Measurements from ENCODE around the gene SNAPC4.

The SNAPC4 gene

GRCh38 chr9:136399176-136400037 lies 563 bp downstream of the SNAPC4 start:
- H3K36me3 ChIP-seq (ENCODE audit: control insufficient read depth, low read length), result peaks cover 72% of the 10 kb centered on the region
- peak overlapping the region; percentile 75 for H3K4me2 ChIP-seq (ENCODE audit: low read length)
- H3K9me2 ChIP-seq (replicated peaks; ENCODE audit: control insufficient read depth, low read length), result no peaks in the 10 kb centered on the region
- peaks cover 34% of the 10 kb centered on the region for H3K79me2 ChIP-seq (ENCODE audit: control insufficient read depth, low read length)
- peaks cover 16% of the 10 kb centered on the region for H3K4me1 ChIP-seq (ENCODE audit: control insufficient read depth, low read length)
- H3K9me3 ChIP-seq (ENCODE audit: control insufficient read depth, insufficient read depth, low read length), result no peaks in the 10 kb centered on the region
- peaks cover 14% of the 10 kb centered on the region; the same call in 1 of the 2 replicates for H3F3A ChIP-seq (ENCODE audit: control insufficient read depth, insufficient read depth)
- no peak for TF ChIP-seq EZH2phosphoT487 (IDR thresholded peaks at IDR 0.05; ENCODE audit: borderline replicate concordance, low read length)
- H3K27me3 ChIP-seq (ENCODE audit: control insufficient read depth, low read length), result no peaks in the 10 kb centered on the region
- H3K27ac ChIP-seq (ENCODE audit: low read depth, low read length), result peak overlapping the region; percentile 38
- H4K20me1 ChIP-seq (ENCODE audit: control insufficient read depth, insufficient read depth, low read depth, low read length), result no peaks in the 10 kb centered on the region; the same call in none of the 2 replicates
- peak overlapping the region; percentile 95 for H3K4me3 ChIP-seq (ENCODE audit: low read length)

- peak overlapping the region; percentile 75 for H3K4me2 ChIP-seq (ENCODE audit: low read length)
- H3K27ac ChIP-seq (ENCODE audit: low read depth, low read length), result no peak overlapping the region
- peak overlapping the region; percentile 95; the same call in 1 of the 2 replicates for H3K4me3 ChIP-seq (ENCODE audit: low read length)
- peaks cover 72% of the 10 kb centered on the region for H3K36me3 ChIP-seq (ENCODE audit: control insufficient read depth, low read length)
- no peaks in the 10 kb centered on the region; the same call in 1 of the 2 replicates for H4K20me1 ChIP-seq (ENCODE audit: control insufficient read depth, insufficient read depth, low read depth, low read length)
- no peaks in the 10 kb centered on the region for H3K9me3 ChIP-seq (ENCODE audit: control insufficient read depth, insufficient read depth, low read length)
- H3K9me2 ChIP-seq (replicated peaks; ENCODE audit: control insufficient read depth, low read length), result no peaks in the 10 kb centered on the region
- peaks cover 14% of the 10 kb centered on the region; the same call in 1 of the 2 replicates for H3F3A ChIP-seq (ENCODE audit: control insufficient read depth, insufficient read depth)
- no peaks in the 10 kb centered on the region for H3K27me3 ChIP-seq (ENCODE audit: control insufficient read depth, low read length)
- H3K79me2 ChIP-seq (ENCODE audit: control insufficient read depth, low read length), result peaks cover 34% of the 10 kb centered on the region
- no peak for TF ChIP-seq CTCF (IDR thresholded peaks at IDR 0.05; ENCODE audit: low read depth, low read length, poor library complexity, severe bottlenecking)
- TF ChIP-seq EZH2phosphoT487 (IDR thresholded peaks at IDR 0.05; ENCODE audit: borderline replicate concordance, low read length), result no peak
- H3K4me1 ChIP-seq (ENCODE audit: control insufficient read depth, low read length), result peaks cover 16% of the 10 kb centered on the region
Observed at GRCh38 chr9:136398286-136398685, 1.7 kb downstream of the SNAPC4 start.

- peaks cover 77% of the 10 kb centered on the region for H3K36me3 ChIP-seq (ENCODE audit: control insufficient read depth, low read length)
Observed at GRCh38 chr9:136397643-136398042, 2.3 kb downstream of the SNAPC4 start.

More at GRCh38 chr9:136397643-136398042, 2.3 kb downstream of the SNAPC4 start:
- TF ChIP-seq EZH2phosphoT487 (IDR thresholded peaks at IDR 0.05; ENCODE audit: borderline replicate concordance, low read length) (no peak), CTCF (IDR thresholded peaks at IDR 0.05; ENCODE audit: low read depth, low read length, poor library complexity, severe bottlenecking) (no peak)
- Histone ChIP-seq H3K79me2 (ENCODE audit: control insufficient read depth, low read length) (peaks cover 34% of the 10 kb centered on the region), H3K4me1 (ENCODE audit: control insufficient read depth, low read length) (peaks cover 16% of the 10 kb centered on the region), H4K20me1 (ENCODE audit: control insufficient read depth, insufficient read depth, low read depth, low read length) (no peaks in the 10 kb centered on the region; the same call in 1 of the 2 replicates), H3K4me2 (ENCODE audit: low read length) (no peak overlapping the region), H3K27me3 (ENCODE audit: control insufficient read depth, low read length) (no peaks in the 10 kb centered on the region), H3K9me3 (ENCODE audit: control insufficient read depth, insufficient read depth, low read length) (no peaks in the 10 kb centered on the region), H3F3A (ENCODE audit: control insufficient read depth, insufficient read depth) (peaks cover 14% of the 10 kb centered on the region; the same call in 1 of the 2 replicates), H3K4me3 (ENCODE audit: low read length) (no peak overlapping the region), H3K27ac (ENCODE audit: low read depth, low read length) (no peak overlapping the region), H3K9me2 (replicated peaks; ENCODE audit: control insufficient read depth, low read length) (no peaks in the 10 kb centered on the region)

Data from DOHH2 (cell line).